SK-N-SH (cell line): Measurements from ENCODE around the gene YJEFN3. TPM values are rescaled to one million over a fixed set of nuclear protein-coding genes. Genes with fewer than 3 reads are reported as not detected.

Source experiments
- CTCF ChIA-PET: fragments of 300-600, 350-600 bp; formaldehyde crosslinking; extraction: SDS; loops from one replicate; lab custom pipeline; 2021; lab: Yijun Ruan, JAX
- POLR2A ChIA-PET: fragments of 350-600 bp; sonication (Branson Sonifier 250); formaldehyde crosslinking; extraction: SDS; loops from one replicate; lab custom pipeline; 2020; ENCODE audit warnings: antibody characterized with exemption, inconsistent platforms; lab: Yijun Ruan, JAX
- DNase-seq: peaks from one replicate; pipeline ENCODE4 v3.0.0; 2012
- H2AFZ ChIP-seq: fragments of 200-600 bp; sonication (generic); 2 replicates; pipeline ENCODE4 v1.8.1; 2016; ENCODE audit warnings: antibody characterized with exemption, mild to moderate bottlenecking, low read depth
- H3F3A ChIP-seq: fragments of 200-600 bp; sonication (generic); replicated peaks from 2 replicates; pipeline ENCODE3; 2016; ENCODE audit warnings: antibody characterized with exemption, mild to moderate bottlenecking; ENCODE audit not compliant: insufficient read depth
- H3K27ac ChIP-seq, 2 experiments: fragments of 200-500 bp in 1 of 2; fragments of 200-600 bp in 1 of 2; sonication (Bioruptor generic) in 1 of 2; sonication (generic), shearing (Covaris generic) in 1 of 2; 2 replicates each; pipeline versions ENCODE4 v1.5.1 to v1.6.1; 2014 to 2016; ENCODE audit warnings: low read depth in 2 of 2, inconsistent platforms in 1 of 2, low read length in 1 of 2, mild to moderate bottlenecking in 1 of 2, mixed read lengths in 1 of 2
- H3K27me3 ChIP-seq: fragments of 200-600 bp; sonication (generic), shearing (Covaris generic); 2 replicates; pipeline ENCODE4 v1.6.1; 2016; ENCODE audit warnings: mixed run types; ENCODE audit not compliant: insufficient read depth
- H3K36me3 ChIP-seq, 2 experiments: fragments of 200-500 bp in 1 of 2; fragments of 200-600 bp in 1 of 2; sonication (Bioruptor generic) in 1 of 2; sonication (generic) in 1 of 2; replicated peaks in 1 of 2; 2 replicates each; pipeline versions ENCODE3 to v1.5.1; 2014 to 2016; ENCODE audit warnings: low read length in 1 of 2, mild to moderate bottlenecking in 1 of 2; ENCODE audit not compliant: insufficient read depth in 2 of 2, control insufficient read depth in 1 of 2
- H3K4me1 ChIP-seq, 2 experiments: fragments of 200-500 bp in 1 of 2; fragments of 200-600 bp in 1 of 2; sonication (Bioruptor generic) in 1 of 2; sonication (generic), shearing (Covaris generic) in 1 of 2; 2 replicates each; pipeline versions ENCODE4 v1.5.1 to v1.6.1; 2014 to 2016; ENCODE audit warnings: low read depth in 1 of 2, low read length in 1 of 2, mixed run types in 1 of 2; ENCODE audit not compliant: insufficient read depth in 2 of 2, control insufficient read depth in 1 of 2
- H3K4me2 ChIP-seq: fragments of 200-600 bp; sonication (generic), shearing (Covaris generic); 2 replicates; pipeline ENCODE4 v1.6.1; 2017; ENCODE audit warnings: mixed run types
- H3K4me3 ChIP-seq, 2 experiments: fragments of 200-500 bp in 1 of 2; fragments of 200-600 bp in 1 of 2; sonication (Bioruptor generic) in 1 of 2; sonication (generic), shearing (Covaris generic) in 1 of 2; 2 replicates each; pipeline versions ENCODE4 v1.5.1 to v1.8.1; 2014 to 2016; ENCODE audit warnings: low read depth in 2 of 2, inconsistent platforms in 1 of 2, low read length in 1 of 2, mild to moderate bottlenecking in 1 of 2, mixed read lengths in 1 of 2, moderate library complexity in 1 of 2
- H3K79me2 ChIP-seq: fragments of 200-600 bp; sonication (generic); 2 replicates; pipeline ENCODE4 v1.8.1; 2017; ENCODE audit warnings: mild to moderate bottlenecking; ENCODE audit not compliant: insufficient read depth
- H3K9ac ChIP-seq: fragments of 200-600 bp; sonication (generic); 2 replicates; pipeline ENCODE4 v1.6.1; 2017; ENCODE audit warnings: mixed run types
- H3K9me2 ChIP-seq: fragments of 200-600 bp; sonication (generic); 2 replicates; pipeline ENCODE4 v1.6.1; 2017; ENCODE audit warnings: mixed run types
- H3K9me3 ChIP-seq: fragments of 200-600 bp; sonication (generic); 2 replicates; pipeline ENCODE4 v1.6.1; 2017; ENCODE audit warnings: mixed run types, mild to moderate bottlenecking, moderate library complexity
- H4K20me1 ChIP-seq: fragments of 200-600 bp; sonication (generic); 2 replicates; pipeline ENCODE4 v1.6.1; 2017; ENCODE audit warnings: mild to moderate bottlenecking, mixed run types; ENCODE audit not compliant: insufficient read depth
- CHD2 ChIP-seq: fragments of 150-350 bp; IDR thresholded peaks from 2 replicates; pipeline ENCODE4 v1.6.1; 2018; ENCODE audit warnings: low read length; ENCODE audit not compliant: partially characterized antibody
- ELF1 ChIP-seq: IDR thresholded peaks from 2 replicates; pipeline ENCODE4 v1.4.0; 2012
- EP300 ChIP-seq, 2 experiments: IDR thresholded peaks; 2 replicates each; pipeline versions ENCODE4 v1.4.0 to v1.6.1; 2012; ENCODE audit warnings: borderline replicate concordance in 1 of 2, low read depth in 1 of 2, low read length in 1 of 2
- EZH2phosphoT487 ChIP-seq: fragments of 200-600 bp; sonication (generic); IDR thresholded peaks from 2 replicates; pipeline ENCODE4 v1.6.1; 2017; ENCODE audit warnings: low read depth, mixed run types, mild to moderate bottlenecking, antibody characterized with exemption, moderate library complexity, borderline replicate concordance
- FOXJ3 ChIP-seq: sonication (generic); formaldehyde crosslinking; IDR thresholded peaks from 2 replicates; pipeline ENCODE4 v1.5.1; 2020; ENCODE audit warnings: mild to moderate bottlenecking, missing genetic modification reagents
- FOXM1 ChIP-seq: IDR thresholded peaks from 2 replicates; pipeline ENCODE4 v1.4.0; 2012; ENCODE audit warnings: low read depth, mild to moderate bottlenecking
- GABPA ChIP-seq: IDR thresholded peaks from 2 replicates; pipeline ENCODE4 v1.4.0; 2012; ENCODE audit warnings: low read depth, mild to moderate bottlenecking
- GATA2 ChIP-seq: sonication (generic); formaldehyde crosslinking; IDR thresholded peaks from 2 replicates; pipeline ENCODE4 v1.5.0; 2020; ENCODE audit warnings: mild to moderate bottlenecking, missing genetic modification reagents
- NFIC ChIP-seq: IDR thresholded peaks from 2 replicates; pipeline ENCODE4 v1.4.0; 2012; ENCODE audit warnings: borderline replicate concordance
- NRF1 ChIP-seq: IDR thresholded peaks from 2 replicates; pipeline ENCODE4 v1.6.1; 2012; ENCODE audit warnings: low read depth, mild to moderate bottlenecking, low read length
- POLR2AphosphoS5 ChIP-seq: IDR thresholded peaks from 2 replicates; pipeline ENCODE4 v1.6.1; 2012; ENCODE audit warnings: low read depth, low read length
- RAD21 ChIP-seq: IDR thresholded peaks from 2 replicates; pipeline ENCODE4 v1.6.1; 2012; ENCODE audit warnings: mild to moderate bottlenecking, low read length
- RFX5 ChIP-seq: IDR thresholded peaks from 2 replicates; pipeline ENCODE4 v1.6.1; 2012; ENCODE audit warnings: mild to moderate bottlenecking, improper control_type of control experiment, low read length
- RXRA ChIP-seq: IDR thresholded peaks from 2 replicates; pipeline ENCODE4 v1.4.0; 2012; ENCODE audit warnings: low read depth, mild to moderate bottlenecking, borderline replicate concordance
- SIN3A ChIP-seq: IDR thresholded peaks from 2 replicates; pipeline ENCODE4 v1.6.1; 2012; ENCODE audit warnings: low read depth, mild to moderate bottlenecking, low read length, moderate library complexity, borderline replicate concordance
- TCF12 ChIP-seq: IDR thresholded peaks from 2 replicates; pipeline ENCODE4 v1.4.0; 2012
- TEAD4 ChIP-seq: IDR thresholded peaks from 2 replicates; pipeline ENCODE4 v1.4.0; 2012; ENCODE audit warnings: mild to moderate bottlenecking, borderline replicate concordance; ENCODE audit not compliant: insufficient read depth
- YY1 ChIP-seq: IDR thresholded peaks from 2 replicates; pipeline ENCODE4 v1.4.0; 2012; ENCODE audit warnings: low read depth, mild to moderate bottlenecking
- WGBS: methylation state at CpG from one replicate; pipeline ENCODE4 v1.1.6; 2017; ENCODE audit warnings: low lambda C conversion rate; 5-methylcytosine and 5-hydroxymethylcytosine counted together
- polyA plus RNA-seq, 3 experiments: library from polyadenylated mRNA; depleted of rRNA; stranded (reverse); fragments of >200 nt; gene quantifications; 2 replicates each; pipeline ENCODE4 v1.2.3, GENCODE V29; 2012
- TF ChIP-seq, protein P1 (sequence below): fragments of 150-350 bp; IDR thresholded peaks from 2 replicates; pipeline ENCODE4 v1.6.1; 2017; ENCODE audit warnings: antibody characterized with exemption, low read length, low read depth, borderline replicate concordance
- TF ChIP-seq, protein P2 (sequence below): IDR thresholded peaks from 2 replicates; pipeline ENCODE4 v1.4.0; 2012; ENCODE audit warnings: low read depth, borderline replicate concordance
- TF ChIP-seq, protein P3 (sequence below): IDR thresholded peaks from 2 replicates; pipeline ENCODE4 v1.4.0; 2012; ENCODE audit warnings: low read depth
- TF ChIP-seq, protein P4 (sequence below): IDR thresholded peaks from 2 replicates; pipeline ENCODE4; 2012
- TF ChIP-seq, protein P5 (sequence below): fragments of 150-350 bp; IDR thresholded peaks from 2 replicates; pipeline ENCODE4 v1.6.1; 2016; ENCODE audit warnings: mild to moderate bottlenecking, low read depth, low read length
- TF ChIP-seq, protein P6 (sequence below): IDR thresholded peaks from 2 replicates; pipeline ENCODE4 v1.4.0; 2012; ENCODE audit warnings: low read depth, borderline replicate concordance

YJEFN3 gene
- polyA plus RNA-seq, 1 of the 3 experiments (the other 2 are of a cell fraction): 7.2 TPM

DNA sequence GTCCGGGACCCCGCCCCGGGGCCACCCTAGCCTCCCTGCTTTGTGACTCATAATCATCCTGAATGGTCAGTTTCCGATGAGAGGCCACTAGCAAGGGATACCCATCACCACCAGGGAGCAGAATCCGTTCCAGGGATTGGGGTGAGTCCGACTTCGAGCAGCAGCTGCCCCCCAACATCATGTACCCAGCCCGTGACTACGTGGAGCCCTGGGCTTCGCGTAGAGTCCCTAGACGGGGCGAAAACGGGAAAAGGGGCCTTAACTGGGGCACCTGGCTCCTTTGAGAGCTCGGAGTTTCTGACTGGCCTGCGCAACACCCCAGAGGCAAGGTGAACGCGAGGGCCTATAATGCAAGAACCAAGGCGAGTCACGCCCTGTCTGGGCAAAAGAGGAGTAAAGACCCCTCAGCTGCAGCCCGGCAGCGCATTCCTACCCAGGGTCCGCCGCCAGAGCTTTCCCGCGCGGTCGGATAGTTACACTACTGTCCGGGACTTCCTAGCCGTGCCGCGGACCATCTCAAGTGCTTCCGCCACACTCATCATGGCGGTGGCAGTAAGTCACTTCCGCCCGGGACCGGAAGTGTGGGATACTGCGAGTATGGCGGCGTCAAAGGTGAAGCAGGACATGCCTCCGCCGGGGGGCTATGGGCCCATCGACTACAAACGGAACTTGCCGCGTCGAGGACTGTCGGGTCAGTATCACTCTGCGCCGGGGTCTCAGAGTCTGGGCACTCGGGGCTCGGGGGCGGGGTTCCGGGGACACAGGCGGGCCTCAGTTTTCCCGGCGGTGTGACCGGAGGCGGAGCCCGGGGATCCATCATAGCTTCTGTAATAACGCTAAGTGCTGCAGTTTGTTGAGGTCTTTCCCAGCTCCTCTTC lies 12.8 kb upstream of the YJEFN3 start, which contains the start of gene NDUFA13:
TSS of gene NDUFA13 (plus strand) at position 584 of the 878 bp plus-strand sequence. CDS start at position 598, 14 bp downstream.
- Histone ChIP-seq H3K27ac (peak within 1 kb of the TSS; percentile 50 to 80), H3K9me2 (no peaks in the 10 kb centered on the region), H4K20me1 (peaks cover 14% of the 10 kb centered on the region; the same call in 1 of the 2 replicates), H3K4me1 (peaks cover 0 to 11% of the 10 kb centered on the region in 2 experiments; a peak in 1 of 4 replicates), H2AFZ (peak within 1 kb of the TSS; percentile 79), H3K4me2 (peak within 1 kb of the TSS; percentile 88), H3K27me3 (no peaks in the 10 kb centered on the region), H3K79me2 (peaks cover 48% of the 10 kb centered on the region), H3K36me3 (peaks cover 14 to 17% of the 10 kb centered on the region in 2 experiments), H3K4me3 (peak within 1 kb of the TSS; percentile 65 to 95), H3K9ac (peak within 1 kb of the TSS; percentile 84), H3K9me3 (no peaks in the 10 kb centered on the region), H3F3A (peaks cover 3% of the 10 kb centered on the region)
- POLR2A ChIA-PET: interaction anchor here (0.6 to 2.1 kb wide), 10 partner anchors 9 to 155 kb away, joined by 3 to 15 read pairs (median 4); partner anchors contain the start of genes GATAD2A and YJEFN3
- WGBS: 8% methylated on average over 29 of the region's 61 CpGs
- CTCF ChIA-PET: interaction anchor here (0.6 to 3.1 kb wide), 11 partner anchors 10 to 152 kb away, joined by 3 to 38 read pairs (median 4); partner anchors contain the start of genes GMIP and YJEFN3
- DNase-seq: peak; percentile 93
- TF ChIP-seq EP300 (IDR thresholded peaks at IDR 0.05; ENCODE audit: borderline replicate concordance in 1 of 2, low read depth in 1 of 2, low read length in 1 of 2) (no peak), EZH2phosphoT487 (no peak), GATA2 (CRISPR knock-in tag) (no peak), SIN3A (peak; percentile 94), POLR2AphosphoS5 (peak; percentile 97), YY1 (peak; percentile 99), ELF1 (peak; percentile 100), RFX5 (no peak), FOXM1 (no peak), FOXJ3 (CRISPR knock-in tag) (no peak), NFIC (no peak), TEAD4 (no peak), TCF12 (peak; percentile 19; the same call in 1 of the 2 replicates), NRF1 (no peak), CHD2 (peak; percentile 84), GABPA (peak; percentile 97), RXRA (no peak), RAD21 (no peak)
- TF ChIP-seq, protein P1, sequence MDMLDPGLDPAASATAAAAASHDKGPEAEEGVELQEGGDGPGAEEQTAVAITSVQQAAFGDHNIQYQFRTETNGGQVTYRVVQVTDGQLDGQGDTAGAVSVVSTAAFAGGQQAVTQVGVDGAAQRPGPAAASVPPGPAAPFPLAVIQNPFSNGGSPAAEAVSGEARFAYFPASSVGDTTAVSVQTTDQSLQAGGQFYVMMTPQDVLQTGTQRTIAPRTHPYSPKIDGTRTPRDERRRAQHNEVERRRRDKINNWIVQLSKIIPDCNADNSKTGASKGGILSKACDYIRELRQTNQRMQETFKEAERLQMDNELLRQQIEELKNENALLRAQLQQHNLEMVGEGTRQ: no peak
- TF ChIP-seq, protein P2, sequence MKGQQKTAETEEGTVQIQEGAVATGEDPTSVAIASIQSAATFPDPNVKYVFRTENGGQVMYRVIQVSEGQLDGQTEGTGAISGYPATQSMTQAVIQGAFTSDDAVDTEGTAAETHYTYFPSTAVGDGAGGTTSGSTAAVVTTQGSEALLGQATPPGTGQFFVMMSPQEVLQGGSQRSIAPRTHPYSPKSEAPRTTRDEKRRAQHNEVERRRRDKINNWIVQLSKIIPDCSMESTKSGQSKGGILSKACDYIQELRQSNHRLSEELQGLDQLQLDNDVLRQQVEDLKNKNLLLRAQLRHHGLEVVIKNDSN: no peak
- TF ChIP-seq, protein P3, sequence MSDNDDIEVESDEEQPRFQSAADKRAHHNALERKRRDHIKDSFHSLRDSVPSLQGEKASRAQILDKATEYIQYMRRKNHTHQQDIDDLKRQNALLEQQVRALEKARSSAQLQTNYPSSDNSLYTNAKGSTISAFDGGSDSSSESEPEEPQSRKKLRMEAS: peak; percentile 92
- TF ChIP-seq, protein P4, sequence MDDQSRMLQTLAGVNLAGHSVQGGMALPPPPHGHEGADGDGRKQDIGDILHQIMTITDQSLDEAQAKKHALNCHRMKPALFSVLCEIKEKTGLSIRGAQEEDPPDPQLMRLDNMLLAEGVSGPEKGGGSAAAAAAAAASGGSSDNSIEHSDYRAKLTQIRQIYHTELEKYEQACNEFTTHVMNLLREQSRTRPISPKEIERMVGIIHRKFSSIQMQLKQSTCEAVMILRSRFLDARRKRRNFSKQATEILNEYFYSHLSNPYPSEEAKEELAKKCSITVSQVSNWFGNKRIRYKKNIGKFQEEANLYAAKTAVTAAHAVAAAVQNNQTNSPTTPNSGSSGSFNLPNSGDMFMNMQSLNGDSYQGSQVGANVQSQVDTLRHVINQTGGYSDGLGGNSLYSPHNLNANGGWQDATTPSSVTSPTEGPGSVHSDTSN: peak; percentile 14; the same call in 1 of the 2 replicates
- TF ChIP-seq, protein P5, sequence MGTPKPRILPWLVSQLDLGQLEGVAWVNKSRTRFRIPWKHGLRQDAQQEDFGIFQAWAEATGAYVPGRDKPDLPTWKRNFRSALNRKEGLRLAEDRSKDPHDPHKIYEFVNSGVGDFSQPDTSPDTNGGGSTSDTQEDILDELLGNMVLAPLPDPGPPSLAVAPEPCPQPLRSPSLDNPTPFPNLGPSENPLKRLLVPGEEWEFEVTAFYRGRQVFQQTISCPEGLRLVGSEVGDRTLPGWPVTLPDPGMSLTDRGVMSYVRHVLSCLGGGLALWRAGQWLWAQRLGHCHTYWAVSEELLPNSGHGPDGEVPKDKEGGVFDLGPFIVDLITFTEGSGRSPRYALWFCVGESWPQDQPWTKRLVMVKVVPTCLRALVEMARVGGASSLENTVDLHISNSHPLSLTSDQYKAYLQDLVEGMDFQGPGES: no peak
- TF ChIP-seq, protein P6, sequence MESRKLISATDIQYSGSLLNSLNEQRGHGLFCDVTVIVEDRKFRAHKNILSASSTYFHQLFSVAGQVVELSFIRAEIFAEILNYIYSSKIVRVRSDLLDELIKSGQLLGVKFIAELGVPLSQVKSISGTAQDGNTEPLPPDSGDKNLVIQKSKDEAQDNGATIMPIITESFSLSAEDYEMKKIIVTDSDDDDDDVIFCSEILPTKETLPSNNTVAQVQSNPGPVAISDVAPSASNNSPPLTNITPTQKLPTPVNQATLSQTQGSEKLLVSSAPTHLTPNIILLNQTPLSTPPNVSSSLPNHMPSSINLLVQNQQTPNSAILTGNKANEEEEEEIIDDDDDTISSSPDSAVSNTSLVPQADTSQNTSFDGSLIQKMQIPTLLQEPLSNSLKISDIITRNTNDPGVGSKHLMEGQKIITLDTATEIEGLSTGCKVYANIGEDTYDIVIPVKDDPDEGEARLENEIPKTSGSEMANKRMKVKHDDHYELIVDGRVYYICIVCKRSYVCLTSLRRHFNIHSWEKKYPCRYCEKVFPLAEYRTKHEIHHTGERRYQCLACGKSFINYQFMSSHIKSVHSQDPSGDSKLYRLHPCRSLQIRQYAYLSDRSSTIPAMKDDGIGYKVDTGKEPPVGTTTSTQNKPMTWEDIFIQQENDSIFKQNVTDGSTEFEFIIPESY: 0 out of 2 replicates have a peak, but pooled peaks have one; percentile 46
